Measurements from ENCODE around the gene LYPD8. TPM values are rescaled to one million over a fixed set of nuclear protein-coding genes. Genes with fewer than 3 reads are reported as not detected.

LYPD8 gene
- total RNA-seq, 2 donors from 2014 or later = 40.8 to 310 TPM

- Histone ChIP-seq H3K9ac (ENCODE audit: low read depth in 2 of 2, low read length in 2 of 2) (no peak overlapping the region), H3K4me1 (peaks cover 13% of the 10 kb centered on the region), H3K9me3 (no peaks in the 10 kb centered on the region), H3K4me3 (no peak overlapping the region), H3K27me3 (no peaks in the 10 kb centered on the region), H3K27ac (peak overlapping the region; percentile 53), H3K36me3 (no peaks in the 10 kb centered on the region)
- TF ChIP-seq, protein P1, sequence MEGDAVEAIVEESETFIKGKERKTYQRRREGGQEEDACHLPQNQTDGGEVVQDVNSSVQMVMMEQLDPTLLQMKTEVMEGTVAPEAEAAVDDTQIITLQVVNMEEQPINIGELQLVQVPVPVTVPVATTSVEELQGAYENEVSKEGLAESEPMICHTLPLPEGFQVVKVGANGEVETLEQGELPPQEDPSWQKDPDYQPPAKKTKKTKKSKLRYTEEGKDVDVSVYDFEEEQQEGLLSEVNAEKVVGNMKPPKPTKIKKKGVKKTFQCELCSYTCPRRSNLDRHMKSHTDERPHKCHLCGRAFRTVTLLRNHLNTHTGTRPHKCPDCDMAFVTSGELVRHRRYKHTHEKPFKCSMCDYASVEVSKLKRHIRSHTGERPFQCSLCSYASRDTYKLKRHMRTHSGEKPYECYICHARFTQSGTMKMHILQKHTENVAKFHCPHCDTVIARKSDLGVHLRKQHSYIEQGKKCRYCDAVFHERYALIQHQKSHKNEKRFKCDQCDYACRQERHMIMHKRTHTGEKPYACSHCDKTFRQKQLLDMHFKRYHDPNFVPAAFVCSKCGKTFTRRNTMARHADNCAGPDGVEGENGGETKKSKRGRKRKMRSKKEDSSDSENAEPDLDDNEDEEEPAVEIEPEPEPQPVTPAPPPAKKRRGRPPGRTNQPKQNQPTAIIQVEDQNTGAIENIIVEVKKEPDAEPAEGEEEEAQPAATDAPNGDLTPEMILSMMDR (IDR thresholded peaks at IDR 0.05) = no peak
- DNase-seq = peak; percentile 62
- intact Hi-C loops (cut with DNase I) = no loop called here
Observed at GRCh38 chr1:248757784-248758195, 2.2 kb upstream of the LYPD8 start.

DNA sequence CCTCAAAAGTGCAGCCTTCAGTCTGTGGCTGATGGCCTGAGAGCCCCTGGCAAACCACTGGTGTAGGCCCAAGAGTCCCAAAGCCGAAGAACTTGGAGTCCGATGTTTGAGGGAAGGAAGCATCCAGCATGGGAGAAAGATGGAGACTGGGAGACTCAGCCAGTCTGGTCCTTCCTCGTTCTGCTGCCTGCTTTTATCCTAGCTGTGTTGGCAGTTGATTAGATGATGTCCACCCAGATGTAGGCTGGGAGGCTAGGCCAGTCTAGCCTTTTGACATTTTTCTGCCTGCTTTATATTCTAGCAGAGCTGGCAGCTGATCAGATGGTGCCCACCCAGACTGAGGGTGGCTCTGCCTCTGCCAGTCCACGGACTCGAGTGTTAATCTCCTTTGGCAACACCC, 1.1 kb upstream of the LYPD8 start:
- Histone ChIP-seq H3K9ac (ENCODE audit: low read depth in 2 of 2, low read length in 2 of 2) (no peak overlapping the region), H3K4me1 (peaks cover 13% of the 10 kb centered on the region), H3K36me3 (no peaks in the 10 kb centered on the region), H3K4me3 (no peak overlapping the region), H3K9me3 (no peaks in the 10 kb centered on the region), H3K27ac (peak overlapping the region; percentile 53), H3K27me3 (no peaks in the 10 kb centered on the region)
- no peak for DNase-seq
- TF ChIP-seq, protein P1 (IDR thresholded peaks at IDR 0.05) = no peak
- intact Hi-C loops (cut with DNase I) = no loop called here

GRCh38 chr1:248756151-248756550, 592 bp upstream of the LYPD8 start:
- peaks cover 13% of the 10 kb centered on the region for H3K4me1 ChIP-seq
- H3K36me3 ChIP-seq = no peaks in the 10 kb centered on the region
- H3K27ac ChIP-seq = no peak overlapping the region
- H3K9ac ChIP-seq (ENCODE audit: low read depth in 2 of 2, low read length in 2 of 2) = no peak overlapping the region
- H3K27me3 ChIP-seq = no peaks in the 10 kb centered on the region
- TF ChIP-seq, protein P1 (IDR thresholded peaks at IDR 0.05) = no peak
- H3K9me3 ChIP-seq = no peaks in the 10 kb centered on the region
- intact Hi-C loops (cut with DNase I) = no loop called here
- no peak overlapping the region for H3K4me3 ChIP-seq
- DNase-seq = no peak

DNA sequence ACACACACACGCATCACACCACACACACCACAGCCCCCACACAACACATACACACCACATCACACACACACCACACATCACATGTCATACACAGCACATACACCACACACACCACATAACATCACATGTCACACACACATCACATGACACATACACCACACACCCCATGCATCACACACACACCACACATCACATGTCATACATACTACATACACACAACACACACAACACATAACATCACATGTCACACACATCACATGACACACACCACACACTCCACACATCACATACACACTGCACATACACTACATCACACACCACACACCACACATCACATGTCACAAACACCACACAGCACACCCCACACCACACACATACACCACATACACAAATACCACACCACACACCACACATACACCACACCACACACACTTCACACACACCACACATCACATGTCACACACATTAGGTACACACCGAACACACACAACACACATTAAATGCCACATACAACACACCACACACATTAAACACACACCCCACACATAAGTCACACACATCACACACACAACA, 1.8 kb downstream of the LYPD8 start:
- intact Hi-C loops (cut with DNase I) = no loop called here
- no peak for DNase-seq
- no peak overlapping the region for H3K4me3 ChIP-seq
- TF ChIP-seq, protein P1 (IDR thresholded peaks at IDR 0.05) = no peak
- H3K27ac ChIP-seq = no peak overlapping the region
- H3K9me3 ChIP-seq = no peaks in the 10 kb centered on the region
- H3K9ac ChIP-seq (ENCODE audit: low read depth in 2 of 2, low read length in 2 of 2) = no peak overlapping the region
- peaks cover 13% of the 10 kb centered on the region for H3K4me1 ChIP-seq
- no peaks in the 10 kb centered on the region for H3K27me3 ChIP-seq
- H3K36me3 ChIP-seq = no peaks in the 10 kb centered on the region

- DNase-seq = no peak
- Histone ChIP-seq H3K27me3 (no peaks in the 10 kb centered on the region), H3K36me3 (no peaks in the 10 kb centered on the region), H3K4me3 (no peak overlapping the region), H3K4me1 (peaks cover 9% of the 10 kb centered on the region), H3K27ac (no peak overlapping the region), H3K9ac (ENCODE audit: low read depth in 2 of 2, low read length in 2 of 2) (no peak overlapping the region), H3K9me3 (no peaks in the 10 kb centered on the region)
- intact Hi-C loops (cut with DNase I) = no loop called here
- TF ChIP-seq, protein P1 (IDR thresholded peaks at IDR 0.05) = no peak
Observed at GRCh38 chr1:248753029-248753594, 2.4 kb downstream of the LYPD8 start.

All from colonic mucosa (tissue), 4 donors.